ENCODE measurements around the gene KCNN3. TPM values are rescaled to one million over a fixed set of nuclear protein-coding genes. Genes with fewer than 3 reads are reported as not detected.

KCNN3 gene
- total RNA-seq, 1 donor from 2014 or later, result 0.84 TPM

- H3K27ac Mint-ChIP-seq (ENCODE audit: unreplicated experiment), result no peak overlapping the region
- no peaks in the 10 kb centered on the region for H3K9me3 Mint-ChIP-seq
Observed at GRCh38 chr1:154793685-154794084, 76.4 kb downstream of the KCNN3 start.

GRCh38 chr1:154792899-154793298 lies 77.2 kb downstream of the KCNN3 start:
- Mint-ChIP-seq H3K4me3 (no peak overlapping the region), H3K36me3 (ENCODE audit: low read depth) (no peaks in the 10 kb centered on the region), H3K9me3 (no peaks in the 10 kb centered on the region), H3K27me3 (ENCODE audit: low read depth) (peaks cover 16% of the 10 kb centered on the region), H3K27ac (ENCODE audit: unreplicated experiment) (no peak overlapping the region), H3K4me1 (peaks cover 10% of the 10 kb centered on the region)
- no peak for DNase-seq (ENCODE audit: low read depth, low spot score)
- no peak for TF ChIP-seq CTCF (conservative IDR thresholded peaks at IDR 0.05)

More at GRCh38 chr1:154793685-154794084, 76.4 kb downstream of the KCNN3 start:
- DNase-seq (ENCODE audit: low read depth, low spot score), result no peak
- Mint-ChIP-seq H3K4me1 (peaks cover 3% of the 10 kb centered on the region), H3K27me3 (ENCODE audit: low read depth) (peaks cover 16% of the 10 kb centered on the region), H3K36me3 (ENCODE audit: low read depth) (no peaks in the 10 kb centered on the region), H3K4me3 (no peak overlapping the region)
- no peak for TF ChIP-seq CTCF (conservative IDR thresholded peaks at IDR 0.05)

- Mint-ChIP-seq H3K4me3 (no peak overlapping the region), H3K9me3 (no peaks in the 10 kb centered on the region), H3K4me1 (peaks cover 10% of the 10 kb centered on the region), H3K27ac (ENCODE audit: unreplicated experiment) (no peak overlapping the region), H3K36me3 (ENCODE audit: low read depth) (no peaks in the 10 kb centered on the region), H3K27me3 (ENCODE audit: low read depth) (peaks cover 16% of the 10 kb centered on the region)
- DNase-seq (ENCODE audit: low read depth, low spot score), result no peak
- no peak for TF ChIP-seq CTCF (conservative IDR thresholded peaks at IDR 0.05)
Observed at GRCh38 chr1:154791292-154792166, 78.6 kb downstream of the KCNN3 start.

- H3K27ac Mint-ChIP-seq (ENCODE audit: unreplicated experiment), result no peak overlapping the region
- no peaks in the 10 kb centered on the region for H3K36me3 Mint-ChIP-seq (ENCODE audit: low read depth)
- no peaks in the 10 kb centered on the region for H3K9me3 Mint-ChIP-seq
- no peak for DNase-seq (ENCODE audit: low read depth, low spot score)
- no peak for TF ChIP-seq CTCF (conservative IDR thresholded peaks at IDR 0.05)
- H3K4me1 Mint-ChIP-seq, result peaks cover 10% of the 10 kb centered on the region
- peaks cover 14% of the 10 kb centered on the region for H3K27me3 Mint-ChIP-seq (ENCODE audit: low read depth)
- H3K4me3 Mint-ChIP-seq, result no peak overlapping the region
Observed at GRCh38 chr1:154788886-154789285, 81.2 kb downstream of the KCNN3 start.

- Mint-ChIP-seq H3K4me3 (no peak overlapping the region), H3K27ac (ENCODE audit: unreplicated experiment) (no peak overlapping the region), H3K27me3 (ENCODE audit: low read depth) (peaks cover 14% of the 10 kb centered on the region), H3K4me1 (peaks cover 10% of the 10 kb centered on the region), H3K36me3 (ENCODE audit: low read depth) (no peaks in the 10 kb centered on the region), H3K9me3 (no peaks in the 10 kb centered on the region)
- no peak for TF ChIP-seq CTCF (conservative IDR thresholded peaks at IDR 0.05)
- DNase-seq (ENCODE audit: low read depth, low spot score), result no peak
Observed at GRCh38 chr1:154788110-154788870, 81.8 kb downstream of the KCNN3 start.

Data from neural crest cell (in vitro differentiated cells).